SH-SY5Y (cell line): Measurements from ENCODE around the gene KRTAP23-1.

Experiments
- GATA2 ChIP-seq: IDR thresholded peaks from 2 replicates; pipeline ENCODE4 v1.6.1; 2011; ENCODE audit warnings: mild to moderate bottlenecking, low read depth, low read length
- GATA3 ChIP-seq: IDR thresholded peaks from 2 replicates; pipeline ENCODE4 v1.6.1; 2011; ENCODE audit warnings: low read depth, mild to moderate bottlenecking, low read length, moderate library complexity

GRCh38 chr21:30354308-30355005 is 6.1 kb upstream of the KRTAP23-1 start:
- TF ChIP-seq GATA2, result no peak
- TF ChIP-seq GATA3, result no peak
